NCI-H146 treated with DMSO at 0.1 percent for 48 hours (cell line): Measurements from ENCODE around the gene AHSA1.

Source experiments
- DNase-seq: peaks from one replicate; lab custom pipeline; 2025; ENCODE audit not compliant: unreplicated experiment; lab: John Stamatoyannopoulos, UW

The AHSA1 gene

GRCh38 chr14:77507762-77508161 is 49.9 kb downstream of the AHSA1 start:
- no peak for DNase-seq

- no peak for DNase-seq
Measured at GRCh38 chr14:77508249-77508648, 50.4 kb downstream of the AHSA1 start.

- DNase-seq: no peak
Measured at GRCh38 chr14:77508876-77509275, 51.0 kb downstream of the AHSA1 start.

- DNase-seq: no peak
Measured at GRCh38 chr14:77509366-77509765, 51.5 kb downstream of the AHSA1 start.

- no peak for DNase-seq
Measured at GRCh38 chr14:77511486-77512162, 53.7 kb downstream of the AHSA1 start.

- no peak for DNase-seq
Measured at GRCh38 chr14:77516126-77516525, 58.2 kb downstream of the AHSA1 start.
